DND-41 (cell line): ENCODE data around the gene TMEM203.

Source experiments
- ATAC-seq: fragments of 200-7000 bp; cut with Tn5 transposase; 3 replicates; pipeline ENCODE4 v1.9.1; 2021; ENCODE audit warnings: low read depth; ENCODE audit not compliant: insufficient read depth
- DNase-seq: peaks from one replicate; pipeline ENCODE4 v3.0.0-alpha.2; 2020
- H2AFZ ChIP-seq: 2 replicates; pipeline ENCODE4 v1.6.0; 2012; ENCODE audit warnings: low read depth, low read length
- H3K27ac ChIP-seq: 2 replicates; pipeline ENCODE4 v1.5.1; 2012; ENCODE audit warnings: low read length, inconsistent platforms
- H3K27me3 ChIP-seq: fragments of 200-600 bp; sonication (generic); 2 replicates; pipeline ENCODE4 v1.6.0; 2012; ENCODE audit warnings: low read length, mild to moderate bottlenecking, inconsistent platforms; ENCODE audit not compliant: insufficient read depth, poor library complexity
- H3K36me3 ChIP-seq: 2 replicates; pipeline ENCODE4 v1.5.1; 2012; ENCODE audit warnings: low read length, inconsistent platforms; ENCODE audit not compliant: insufficient read depth
- H3K4me1 ChIP-seq: 2 replicates; pipeline ENCODE4 v1.5.1; 2012; ENCODE audit warnings: mild to moderate bottlenecking, low read length; ENCODE audit not compliant: insufficient read depth
- H3K4me2 ChIP-seq: 2 replicates; pipeline ENCODE4 v1.6.0; 2012; ENCODE audit warnings: mild to moderate bottlenecking, moderate library complexity, low read length, inconsistent platforms; ENCODE audit not compliant: insufficient read depth
- H3K4me3 ChIP-seq, 2 experiments: fragments of 200-600 bp in 1 of 2; shearing (Covaris generic) in 1 of 2; 2 replicates each; pipeline ENCODE4 v1.5.1; 2012 to 2016; ENCODE audit warnings: inconsistent platforms in 2 of 2, low read length in 2 of 2, mild to moderate bottlenecking in 2 of 2, low read depth in 1 of 2, moderate library complexity in 1 of 2
- H3K79me2 ChIP-seq: 2 replicates; pipeline ENCODE4 v1.6.0; 2012; ENCODE audit warnings: low read length, inconsistent platforms; ENCODE audit not compliant: insufficient read depth
- H3K9ac ChIP-seq: 2 replicates; pipeline ENCODE4 v1.6.0; 2012; ENCODE audit warnings: low read depth, mild to moderate bottlenecking, inconsistent platforms, low read length, moderate library complexity
- H3K9me3 ChIP-seq: 2 replicates; pipeline ENCODE4 v1.5.1; 2012; ENCODE audit warnings: low read length, moderate library complexity, mild to moderate bottlenecking, inconsistent platforms; ENCODE audit not compliant: insufficient read depth, severe bottlenecking
- H4K20me1 ChIP-seq: 2 replicates; pipeline ENCODE4 v1.6.0; 2012; ENCODE audit warnings: low read length; ENCODE audit not compliant: insufficient read depth
- EZH2 ChIP-seq: IDR thresholded peaks from 3 replicates; pipeline ENCODE4 v1.6.1; 2012; ENCODE audit warnings: borderline replicate concordance, low read depth, mild to moderate bottlenecking, moderate library complexity, low read length, inconsistent platforms; ENCODE audit not compliant: severe bottlenecking
- TF ChIP-seq, protein P1 (sequence below): IDR thresholded peaks from 2 replicates; pipeline ENCODE4 v1.5.1; 2012; ENCODE audit warnings: borderline replicate concordance, low read length, moderate library complexity, mild to moderate bottlenecking; ENCODE audit not compliant: poor library complexity, severe bottlenecking; ENCODE audit errors: extremely low read depth

Gene TMEM203

GRCh38 chr9:137230705-137231371, 25.4 kb upstream of the TMEM203 start, which contains the start of gene SLC34A3:
Gene SLC34A3 (plus strand): TSS chr9:137230901. CDS start chr9:137231703, 802 bp downstream.
- Histone ChIP-seq H3K4me3 (no peak within 1 kb of the TSS), H3K27ac (no peak within 1 kb of the TSS), H3K9me3 (no peaks in the 10 kb centered on the region), H4K20me1 (no peaks in the 10 kb centered on the region), H3K9ac (no peak within 1 kb of the TSS), H3K79me2 (no peaks in the 10 kb centered on the region), H3K4me1 (peaks cover 2% of the 10 kb centered on the region; the same call in 1 of the 2 replicates), H2AFZ (no peak within 1 kb of the TSS), H3K27me3 (no peaks in the 10 kb centered on the region), H3K4me2 (no peak within 1 kb of the TSS), H3K36me3 (no peaks in the 10 kb centered on the region)
- TF ChIP-seq EZH2: no peak
- TF ChIP-seq, protein P1, sequence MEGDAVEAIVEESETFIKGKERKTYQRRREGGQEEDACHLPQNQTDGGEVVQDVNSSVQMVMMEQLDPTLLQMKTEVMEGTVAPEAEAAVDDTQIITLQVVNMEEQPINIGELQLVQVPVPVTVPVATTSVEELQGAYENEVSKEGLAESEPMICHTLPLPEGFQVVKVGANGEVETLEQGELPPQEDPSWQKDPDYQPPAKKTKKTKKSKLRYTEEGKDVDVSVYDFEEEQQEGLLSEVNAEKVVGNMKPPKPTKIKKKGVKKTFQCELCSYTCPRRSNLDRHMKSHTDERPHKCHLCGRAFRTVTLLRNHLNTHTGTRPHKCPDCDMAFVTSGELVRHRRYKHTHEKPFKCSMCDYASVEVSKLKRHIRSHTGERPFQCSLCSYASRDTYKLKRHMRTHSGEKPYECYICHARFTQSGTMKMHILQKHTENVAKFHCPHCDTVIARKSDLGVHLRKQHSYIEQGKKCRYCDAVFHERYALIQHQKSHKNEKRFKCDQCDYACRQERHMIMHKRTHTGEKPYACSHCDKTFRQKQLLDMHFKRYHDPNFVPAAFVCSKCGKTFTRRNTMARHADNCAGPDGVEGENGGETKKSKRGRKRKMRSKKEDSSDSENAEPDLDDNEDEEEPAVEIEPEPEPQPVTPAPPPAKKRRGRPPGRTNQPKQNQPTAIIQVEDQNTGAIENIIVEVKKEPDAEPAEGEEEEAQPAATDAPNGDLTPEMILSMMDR: no peak
- no peak for DNase-seq
- no peak for ATAC-seq

- H3K4me1 ChIP-seq: peaks cover 2% of the 10 kb centered on the region; the same call in 1 of the 2 replicates
- H3K36me3 ChIP-seq: no peaks in the 10 kb centered on the region
- H2AFZ ChIP-seq: no peak overlapping the region
- no peak overlapping the region for H3K4me3 ChIP-seq
- ATAC-seq (no peak), DNase-seq (no peak)
- no peaks in the 10 kb centered on the region for H4K20me1 ChIP-seq
- H3K9ac ChIP-seq: no peak overlapping the region
- no peaks in the 10 kb centered on the region for H3K27me3 ChIP-seq
- no peaks in the 10 kb centered on the region for H3K9me3 ChIP-seq
- H3K4me2 ChIP-seq: no peak overlapping the region
- H3K79me2 ChIP-seq: no peaks in the 10 kb centered on the region
- no peak overlapping the region for H3K27ac ChIP-seq
- no peak for TF ChIP-seq EZH2
- TF ChIP-seq, protein P1: no peak
Observed at GRCh38 chr9:137229903-137230704, 24.7 kb upstream of the TMEM203 start.

GRCh38 chr9:137228968-137229896, 23.8 kb upstream of the TMEM203 start:
- no peaks in the 10 kb centered on the region for H3K36me3 ChIP-seq
- ATAC-seq: no peak
- H3K4me1 ChIP-seq: peaks cover 8% of the 10 kb centered on the region
- no peaks in the 10 kb centered on the region for H3K9me3 ChIP-seq
- no peak overlapping the region for H3K9ac ChIP-seq
- H2AFZ ChIP-seq: no peak overlapping the region
- no peak overlapping the region for H3K27ac ChIP-seq
- no peaks in the 10 kb centered on the region for H4K20me1 ChIP-seq
- H3K4me2 ChIP-seq: no peak overlapping the region
- TF ChIP-seq EZH2: no peak
- TF ChIP-seq, protein P1: no peak
- no peak for DNase-seq
- H3K79me2 ChIP-seq: no peaks in the 10 kb centered on the region
- no peak overlapping the region for H3K4me3 ChIP-seq
- no peaks in the 10 kb centered on the region for H3K27me3 ChIP-seq
